ENCODE results near the gene CCDC157. TPM values are rescaled to one million over a fixed set of nuclear protein-coding genes. Genes with fewer than 3 reads are reported as not detected.
A peak's percentile ranks its signal among the peaks of the same experiment; 100 is the strongest.

The CCDC157 gene
- total and polyA plus RNA-seq, 8 donors = 1.1 to 8.2 (median 1.4) TPM

GRCh38 chr22:30413745-30414524, 57.1 kb downstream of the CCDC157 start:
- 88% methylated on average over 5 of the region's 5 CpGs for WGBS, 2 donors
- no peak for ATAC-seq
- no peak for DNase-seq
- H3K27me3 ChIP-seq = no peaks in the 10 kb centered on the region
- intact Hi-C loops (cut with DNase I) = no loop called here
- H3K27ac ChIP-seq = no peak overlapping the region
- H3K4me1 ChIP-seq = peaks cover 0 to 4% (median 0%) of the 10 kb centered on the region in 3 donors
- H3K36me3 ChIP-seq = peaks cover 0 to 4% (median 0%) of the 10 kb centered on the region in 3 donors
- no peak for FAIRE-seq
- TF ChIP-seq, protein P1, sequence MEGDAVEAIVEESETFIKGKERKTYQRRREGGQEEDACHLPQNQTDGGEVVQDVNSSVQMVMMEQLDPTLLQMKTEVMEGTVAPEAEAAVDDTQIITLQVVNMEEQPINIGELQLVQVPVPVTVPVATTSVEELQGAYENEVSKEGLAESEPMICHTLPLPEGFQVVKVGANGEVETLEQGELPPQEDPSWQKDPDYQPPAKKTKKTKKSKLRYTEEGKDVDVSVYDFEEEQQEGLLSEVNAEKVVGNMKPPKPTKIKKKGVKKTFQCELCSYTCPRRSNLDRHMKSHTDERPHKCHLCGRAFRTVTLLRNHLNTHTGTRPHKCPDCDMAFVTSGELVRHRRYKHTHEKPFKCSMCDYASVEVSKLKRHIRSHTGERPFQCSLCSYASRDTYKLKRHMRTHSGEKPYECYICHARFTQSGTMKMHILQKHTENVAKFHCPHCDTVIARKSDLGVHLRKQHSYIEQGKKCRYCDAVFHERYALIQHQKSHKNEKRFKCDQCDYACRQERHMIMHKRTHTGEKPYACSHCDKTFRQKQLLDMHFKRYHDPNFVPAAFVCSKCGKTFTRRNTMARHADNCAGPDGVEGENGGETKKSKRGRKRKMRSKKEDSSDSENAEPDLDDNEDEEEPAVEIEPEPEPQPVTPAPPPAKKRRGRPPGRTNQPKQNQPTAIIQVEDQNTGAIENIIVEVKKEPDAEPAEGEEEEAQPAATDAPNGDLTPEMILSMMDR (IDR thresholded peaks at IDR 0.05) = no peak
- no peak overlapping the region for H3K4me3 ChIP-seq
- H3K9me3 ChIP-seq = no peaks in the 10 kb centered on the region

GRCh38 chr22:30414525-30415047, 57.8 kb downstream of the CCDC157 start:
- ATAC-seq = no peak
- Histone ChIP-seq H3K27ac (no peak overlapping the region), H3K27me3 (no peaks in the 10 kb centered on the region), H3K4me3 (no peak overlapping the region), H3K36me3 (peaks cover 0 to 4% (median 0%) of the 10 kb centered on the region in 3 donors), H3K4me1 (peaks cover 0 to 8% (median 0%) of the 10 kb centered on the region in 3 donors), H3K9me3 (no peaks in the 10 kb centered on the region)
- WGBS, 2 donors = 91 to 93% methylated on average over 4 of the region's 4 CpGs
- DNase-seq = no peak
- FAIRE-seq = no peak
- TF ChIP-seq, protein P1 (IDR thresholded peaks at IDR 0.05) = no peak
- intact Hi-C loops (cut with DNase I) = no loop called here

DNA sequence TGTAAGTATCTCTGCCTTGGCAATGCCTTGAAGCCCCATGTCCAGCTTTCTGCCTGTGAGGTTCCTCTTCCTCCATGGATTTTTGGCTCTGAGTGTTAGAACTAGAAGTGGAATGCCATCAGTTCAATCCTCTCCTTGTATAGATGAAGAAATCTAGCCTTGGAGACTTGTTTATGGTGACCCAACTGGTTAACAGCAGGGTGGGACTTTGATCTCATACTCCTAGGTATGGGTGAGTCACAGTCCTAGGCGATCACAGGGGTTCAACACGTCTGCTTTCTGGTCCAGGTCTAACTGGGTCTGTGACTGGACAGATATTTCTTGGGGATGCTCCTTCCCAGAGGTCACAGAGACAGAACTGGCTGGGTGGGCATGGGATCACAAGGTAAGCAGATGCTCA, 59.6 kb downstream of the CCDC157 start:
- Histone ChIP-seq H3K4me1 (peaks cover 0 to 11% (median 0%) of the 10 kb centered on the region in 3 donors), H3K9me3 (no peaks in the 10 kb centered on the region), H3K4me3 (no peak overlapping the region), H3K36me3 (no peaks in the 10 kb centered on the region), H3K27me3 (no peaks in the 10 kb centered on the region), H3K27ac (no peak overlapping the region)
- DNase-seq (no peak), FAIRE-seq (no peak), ATAC-seq (peak in 1 of 4 donors; percentile 22)
- intact Hi-C loops (cut with DNase I) = no loop called here
- TF ChIP-seq, protein P1 (IDR thresholded peaks at IDR 0.05) = no peak
- 74 to 79% methylated on average over 2 of the region's 2 CpGs for WGBS, 2 donors

DNA sequence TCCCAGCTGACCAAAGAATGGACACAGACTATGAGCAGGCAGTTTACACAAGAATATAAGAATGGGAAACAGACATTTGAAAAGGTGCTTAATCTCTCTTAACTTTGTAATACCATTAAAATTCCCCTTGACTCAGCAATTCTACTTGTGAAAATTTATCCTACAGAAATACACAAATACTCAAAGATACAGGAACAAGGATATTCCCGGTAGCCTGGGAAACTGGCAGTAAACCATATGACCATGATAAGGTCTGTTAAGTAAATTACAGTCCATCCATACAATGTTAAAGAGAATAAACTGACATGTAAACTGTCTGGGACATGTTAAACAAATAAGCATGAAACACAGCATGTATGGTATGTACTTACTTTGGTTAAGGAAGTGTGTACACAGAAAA, 60.0 kb downstream of the CCDC157 start:
- ATAC-seq (no peak), DNase-seq (no peak), FAIRE-seq (no peak)
- Histone ChIP-seq H3K36me3 (no peaks in the 10 kb centered on the region), H3K4me3 (no peak overlapping the region), H3K9me3 (no peaks in the 10 kb centered on the region), H3K4me1 (peaks cover 0 to 15% (median 4%) of the 10 kb centered on the region in 3 donors), H3K27ac (no peak overlapping the region), H3K27me3 (no peaks in the 10 kb centered on the region)
- 39 to 45% methylated on average over 1 of the region's 1 CpG for WGBS, 2 donors
- intact Hi-C loops (cut with DNase I) = no loop called here
- TF ChIP-seq, protein P1 (IDR thresholded peaks at IDR 0.05) = no peak

All from pancreas (tissue), 10 donors.